ENCODE measurements around the gene FMR1NB.

DNA sequence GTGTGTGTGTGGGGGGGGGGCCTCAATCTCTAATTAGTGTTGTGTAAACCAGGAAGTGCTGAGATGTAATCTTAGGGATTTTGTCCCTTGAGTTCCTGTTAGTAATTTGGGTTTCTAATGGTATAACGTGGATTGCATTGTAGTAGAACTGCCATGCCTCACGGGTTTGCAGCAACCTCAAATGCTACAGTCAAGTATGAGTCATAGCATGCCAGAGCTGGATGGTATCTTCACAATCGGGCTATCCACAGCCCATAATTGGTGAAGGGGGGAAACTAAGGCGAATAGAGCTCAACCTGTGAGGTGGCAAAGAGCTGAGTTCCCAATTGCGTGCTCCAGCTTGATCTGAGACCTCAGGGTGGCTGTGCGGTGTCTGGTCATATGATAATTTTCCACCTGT lies 2.2 kb upstream of the FMR1NB start:
- TF ChIP-seq, protein P1, sequence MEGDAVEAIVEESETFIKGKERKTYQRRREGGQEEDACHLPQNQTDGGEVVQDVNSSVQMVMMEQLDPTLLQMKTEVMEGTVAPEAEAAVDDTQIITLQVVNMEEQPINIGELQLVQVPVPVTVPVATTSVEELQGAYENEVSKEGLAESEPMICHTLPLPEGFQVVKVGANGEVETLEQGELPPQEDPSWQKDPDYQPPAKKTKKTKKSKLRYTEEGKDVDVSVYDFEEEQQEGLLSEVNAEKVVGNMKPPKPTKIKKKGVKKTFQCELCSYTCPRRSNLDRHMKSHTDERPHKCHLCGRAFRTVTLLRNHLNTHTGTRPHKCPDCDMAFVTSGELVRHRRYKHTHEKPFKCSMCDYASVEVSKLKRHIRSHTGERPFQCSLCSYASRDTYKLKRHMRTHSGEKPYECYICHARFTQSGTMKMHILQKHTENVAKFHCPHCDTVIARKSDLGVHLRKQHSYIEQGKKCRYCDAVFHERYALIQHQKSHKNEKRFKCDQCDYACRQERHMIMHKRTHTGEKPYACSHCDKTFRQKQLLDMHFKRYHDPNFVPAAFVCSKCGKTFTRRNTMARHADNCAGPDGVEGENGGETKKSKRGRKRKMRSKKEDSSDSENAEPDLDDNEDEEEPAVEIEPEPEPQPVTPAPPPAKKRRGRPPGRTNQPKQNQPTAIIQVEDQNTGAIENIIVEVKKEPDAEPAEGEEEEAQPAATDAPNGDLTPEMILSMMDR (IDR thresholded peaks at IDR 0.05), result no peak
- no peak for TF ChIP-seq EP300 (IDR thresholded peaks at IDR 0.05)
